ENCODE measurements around the gene IL25. TPM values are rescaled to one million over a fixed set of nuclear protein-coding genes. Genes with fewer than 3 reads are reported as not detected.

The IL25 gene
- total and polyA plus RNA-seq, 2 experiments from 2014 or later, result not detected

- WGBS (ENCODE audit: low lambda C conversion rate, missing lambda C conversion rate), result 77% methylated on average over 3 of the region's 3 CpGs
- Histone ChIP-seq H2AFZ (no peak overlapping the region), H4K20me1 (ENCODE audit: insufficient read depth, poor library complexity, severe bottlenecking) (no peaks in the 10 kb centered on the region), H3K4me3 (no peak overlapping the region), H3K4me1 (ENCODE audit: insufficient read depth) (no peaks in the 10 kb centered on the region), H3K79me2 (no peaks in the 10 kb centered on the region), H3K36me3 (replicated peaks; ENCODE audit: insufficient read depth, low read depth) (no peaks in the 10 kb centered on the region), H3K9me2 (replicated peaks; ENCODE audit: insufficient read depth) (no peaks in the 10 kb centered on the region), H3K27me3 (no peaks in the 10 kb centered on the region), H3K27ac (no peak overlapping the region), H3K9me3 (ENCODE audit: low read depth) (no peaks in the 10 kb centered on the region), H3K4me2 (no peak overlapping the region)
- DNase-seq (ENCODE audit: low spot score), result no peak
- no peak for TF ChIP-seq CTCF (IDR thresholded peaks at IDR 0.05; ENCODE audit: poor library complexity)
- TF ChIP-seq EZH2 (IDR thresholded peaks at IDR 0.05; ENCODE audit: borderline replicate concordance), result no peak
- TF ChIP-seq EZH2phosphoT487 (IDR thresholded peaks at IDR 0.05; ENCODE audit: low read depth, severe bottlenecking, unreplicated experiment), result no peak
Observed at GRCh38 chr14:23414254-23414653, 41.6 kb downstream of the IL25 start.

- no peak for TF ChIP-seq EZH2phosphoT487 (IDR thresholded peaks at IDR 0.05; ENCODE audit: low read depth, severe bottlenecking, unreplicated experiment)
- Histone ChIP-seq H4K20me1 (ENCODE audit: insufficient read depth, poor library complexity, severe bottlenecking) (no peaks in the 10 kb centered on the region), H3K4me2 (no peak overlapping the region), H2AFZ (no peak overlapping the region), H3K9me2 (replicated peaks; ENCODE audit: insufficient read depth) (no peaks in the 10 kb centered on the region), H3K79me2 (no peaks in the 10 kb centered on the region), H3K27ac (no peak overlapping the region), H3K4me3 (no peak overlapping the region), H3K9me3 (ENCODE audit: low read depth) (no peaks in the 10 kb centered on the region), H3K4me1 (ENCODE audit: insufficient read depth) (no peaks in the 10 kb centered on the region), H3K27me3 (no peaks in the 10 kb centered on the region), H3K36me3 (replicated peaks; ENCODE audit: insufficient read depth, low read depth) (no peaks in the 10 kb centered on the region)
- DNase-seq (ENCODE audit: low spot score), result no peak
- 94% methylated on average over 39 of the region's 39 CpGs for WGBS (ENCODE audit: low lambda C conversion rate, missing lambda C conversion rate)
Observed at GRCh38 chr14:23414906-23415820, 42.6 kb downstream of the IL25 start.

GRCh38 chr14:23415821-23416778 is 43.5 kb downstream of the IL25 start:
- no peaks in the 10 kb centered on the region for H3K4me1 ChIP-seq (ENCODE audit: insufficient read depth)
- no peaks in the 10 kb centered on the region for H3K9me3 ChIP-seq (ENCODE audit: low read depth)
- H3K9me2 ChIP-seq (replicated peaks; ENCODE audit: insufficient read depth), result no peaks in the 10 kb centered on the region
- WGBS (ENCODE audit: low lambda C conversion rate, missing lambda C conversion rate), result 83% methylated on average over 21 of the region's 21 CpGs
- H4K20me1 ChIP-seq (ENCODE audit: insufficient read depth, poor library complexity, severe bottlenecking), result no peaks in the 10 kb centered on the region
- no peak overlapping the region for H3K27ac ChIP-seq
- no peak for DNase-seq (ENCODE audit: low spot score)
- H2AFZ ChIP-seq, result no peak overlapping the region
- no peaks in the 10 kb centered on the region for H3K36me3 ChIP-seq (replicated peaks; ENCODE audit: insufficient read depth, low read depth)
- no peak overlapping the region for H3K4me3 ChIP-seq
- TF ChIP-seq EZH2phosphoT487 (IDR thresholded peaks at IDR 0.05; ENCODE audit: low read depth, severe bottlenecking, unreplicated experiment) (no peak), CTCF (IDR thresholded peaks at IDR 0.05; ENCODE audit: poor library complexity) (no peak), EZH2 (IDR thresholded peaks at IDR 0.05; ENCODE audit: borderline replicate concordance) (no peak)
- no peaks in the 10 kb centered on the region for H3K79me2 ChIP-seq
- H3K4me2 ChIP-seq, result no peak overlapping the region
- H3K27me3 ChIP-seq, result no peaks in the 10 kb centered on the region

Measured in hepatocyte (in vitro differentiated cells).